HG03108 (cell line): ENCODE results near the gene FARS2.
A peak's percentile ranks its signal among the peaks of the same experiment; 100 is the strongest.

Source experiments
- ATAC-seq: cut with Tn5 transposase; IDR thresholded peaks from one replicate; pipeline ENCODE4 v1.9.1; 2021; ENCODE audit warnings: moderate library complexity; ENCODE audit not compliant: unreplicated experiment

The FARS2 gene

DNA sequence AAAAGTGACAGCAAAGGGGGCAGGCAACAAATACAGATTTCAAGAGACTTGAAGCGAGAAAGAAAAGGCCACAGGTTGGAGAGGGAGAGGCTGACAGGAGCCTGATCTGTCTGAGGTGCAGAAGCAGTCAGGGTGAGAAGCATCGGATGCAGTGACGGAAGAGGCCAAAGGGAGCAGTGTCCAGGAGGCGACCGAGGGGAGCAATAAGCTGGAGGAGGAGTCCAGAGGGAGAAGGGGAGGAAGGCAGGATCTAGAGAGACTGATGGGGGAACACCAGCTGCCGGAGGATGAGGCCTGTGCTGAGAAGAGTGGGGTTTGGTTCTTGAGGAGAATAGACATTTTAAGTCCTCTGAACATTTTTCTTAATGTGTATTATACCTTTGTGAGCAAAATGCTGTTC, 23.8 kb downstream of the FARS2 start:
- no peak for ATAC-seq

DNA sequence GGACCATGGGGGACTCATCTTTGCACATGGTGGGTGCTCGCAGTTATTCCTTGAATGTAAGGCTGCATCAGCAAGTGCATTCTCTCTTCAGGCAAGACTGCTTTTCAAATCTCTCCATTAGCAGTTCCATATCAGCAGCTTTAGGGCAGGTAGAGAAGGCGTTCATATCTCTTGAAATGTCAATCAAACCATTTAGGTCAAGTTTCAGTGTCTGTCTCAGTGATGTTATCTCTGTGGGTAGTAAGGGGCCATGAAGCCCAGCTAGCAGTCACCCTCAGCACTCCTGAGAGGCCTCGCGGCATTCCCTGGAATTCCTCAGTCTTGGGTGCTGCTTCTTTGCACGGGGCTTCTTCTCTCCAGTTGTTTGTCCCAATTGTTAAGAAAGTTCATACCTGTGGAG, 24.2 kb downstream of the FARS2 start:
- no peak for ATAC-seq

DNA sequence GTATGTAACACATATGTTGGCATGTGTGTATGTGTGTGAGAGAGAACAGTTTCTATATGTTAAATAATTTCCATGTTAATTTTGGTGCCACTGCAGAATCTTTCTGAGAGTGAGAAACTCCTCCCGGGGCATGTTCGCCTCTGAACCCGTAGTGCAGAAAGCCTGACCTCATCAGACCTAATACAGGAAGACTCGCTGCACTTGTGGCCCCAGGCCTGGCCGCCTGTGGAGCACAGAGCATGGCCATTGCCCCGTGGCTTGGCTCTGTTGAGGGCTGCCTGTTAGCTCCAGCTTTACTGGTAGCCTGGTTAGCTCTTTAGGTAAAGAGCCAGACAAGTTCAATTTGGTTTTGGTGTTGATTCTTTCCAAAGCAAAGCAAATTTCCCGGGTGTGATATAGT, 25.5 kb downstream of the FARS2 start:
- no peak for ATAC-seq

DNA sequence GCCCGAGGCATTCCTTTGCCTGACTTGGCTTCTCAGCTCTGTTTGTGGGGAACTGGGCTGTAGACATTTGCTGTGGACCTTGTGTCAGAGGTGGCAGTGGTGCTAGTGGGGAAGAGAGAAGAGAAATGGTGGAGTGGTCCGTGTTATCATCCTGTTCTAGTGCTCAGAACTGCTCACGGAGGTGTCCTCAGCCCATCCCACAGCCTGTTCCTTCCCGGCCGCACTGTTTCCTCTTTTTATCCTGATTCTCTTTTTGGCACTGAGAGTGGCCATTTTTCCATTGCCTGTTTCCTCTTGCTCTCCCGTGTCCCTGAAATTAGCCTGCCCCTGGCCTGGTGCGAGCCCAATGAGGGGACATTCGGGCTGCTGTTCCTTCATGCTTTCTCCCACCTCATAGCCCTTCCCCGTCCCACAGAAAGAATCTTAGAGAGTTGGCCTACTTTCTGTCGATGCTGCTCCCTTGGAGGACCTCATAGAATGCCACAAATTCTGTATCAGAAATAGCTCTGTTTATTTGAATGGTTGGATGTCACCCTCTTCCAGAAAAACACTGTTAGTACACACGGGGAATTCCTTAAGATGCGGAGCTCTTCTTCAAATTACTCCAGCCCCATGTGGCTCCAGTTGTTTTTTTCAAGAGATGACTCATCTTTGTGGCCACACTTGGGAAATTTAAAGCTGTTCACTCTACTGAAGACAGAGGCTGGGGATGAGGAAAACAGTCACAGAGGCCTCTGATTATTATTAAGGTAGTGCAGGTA, 26.1 kb downstream of the FARS2 start:
- no peak for ATAC-seq

DNA sequence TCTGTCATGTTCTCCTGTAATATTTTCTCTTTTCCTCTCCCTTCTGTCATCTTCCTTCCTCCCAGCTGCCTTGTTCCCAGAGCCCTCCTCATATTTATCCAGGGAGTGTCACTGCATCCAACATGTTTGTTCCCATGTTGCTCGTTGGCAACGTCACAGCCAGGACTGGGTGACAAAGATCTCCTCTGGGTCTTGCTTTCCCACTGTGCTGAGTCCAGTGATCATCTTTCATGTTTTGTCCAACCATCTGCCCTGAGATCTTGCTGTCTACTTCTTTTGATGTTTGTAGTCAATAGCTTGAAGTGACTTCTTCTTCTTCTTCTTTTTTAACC, 26.6 kb downstream of the FARS2 start:
- no peak for ATAC-seq

DNA sequence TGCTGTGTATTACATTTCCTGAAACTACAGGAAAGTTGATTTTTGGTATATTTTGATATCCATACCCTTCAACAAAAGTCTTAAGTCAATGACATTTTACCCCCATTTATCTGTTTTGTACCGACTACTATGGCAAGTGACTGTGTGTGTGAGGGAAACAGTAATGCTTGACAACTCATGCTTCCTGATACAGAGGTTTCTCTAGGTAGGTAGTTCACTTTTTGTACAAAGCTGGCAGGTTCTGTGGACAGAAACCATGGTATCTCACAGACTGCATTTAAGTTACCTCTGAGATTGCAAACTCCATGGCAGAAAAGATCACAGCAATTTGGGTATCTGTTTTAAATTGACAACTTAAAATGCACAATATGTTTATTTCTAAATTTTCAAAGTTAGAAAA, 28.8 kb downstream of the FARS2 start:
- no peak for ATAC-seq

DNA sequence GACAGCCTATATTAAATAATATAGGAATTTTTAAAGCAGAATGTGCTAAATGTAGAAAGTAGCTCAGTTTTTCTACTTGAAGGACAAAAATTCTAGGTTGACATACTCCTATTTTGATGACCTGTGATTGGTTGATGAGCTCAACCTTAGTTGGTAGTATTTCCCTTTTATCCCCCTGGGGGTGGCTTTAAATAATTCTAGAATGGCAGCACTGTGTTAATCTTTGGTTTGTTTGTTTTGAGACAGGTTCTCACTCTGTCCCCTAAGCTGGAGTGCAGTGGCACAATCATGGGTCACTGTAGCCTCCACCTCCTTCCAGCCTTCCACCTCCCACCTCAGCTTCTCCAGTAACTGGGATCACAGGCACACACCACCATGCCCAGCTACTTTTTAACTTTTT, 29.2 kb downstream of the FARS2 start:
- ATAC-seq: no peak

DNA sequence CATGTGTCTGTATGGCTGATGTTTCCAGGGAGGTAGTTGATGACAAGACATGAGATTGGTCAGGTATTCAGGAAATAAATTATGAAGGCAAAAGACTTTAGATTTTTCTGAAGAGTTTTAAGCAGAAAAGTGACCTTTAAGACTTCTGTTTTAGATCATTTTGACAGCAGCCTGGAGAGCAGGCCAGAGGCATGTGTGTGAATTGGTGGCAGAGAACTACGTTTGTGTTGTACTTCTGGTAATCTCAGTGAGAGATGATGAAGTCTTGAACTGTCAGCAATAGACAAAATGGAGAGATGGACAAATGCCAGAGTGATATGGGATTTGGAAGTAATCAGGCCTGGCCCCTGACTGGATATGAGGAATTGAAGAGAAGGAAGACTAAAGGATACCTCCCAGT, 30.8 kb downstream of the FARS2 start:
- no peak for ATAC-seq

DNA sequence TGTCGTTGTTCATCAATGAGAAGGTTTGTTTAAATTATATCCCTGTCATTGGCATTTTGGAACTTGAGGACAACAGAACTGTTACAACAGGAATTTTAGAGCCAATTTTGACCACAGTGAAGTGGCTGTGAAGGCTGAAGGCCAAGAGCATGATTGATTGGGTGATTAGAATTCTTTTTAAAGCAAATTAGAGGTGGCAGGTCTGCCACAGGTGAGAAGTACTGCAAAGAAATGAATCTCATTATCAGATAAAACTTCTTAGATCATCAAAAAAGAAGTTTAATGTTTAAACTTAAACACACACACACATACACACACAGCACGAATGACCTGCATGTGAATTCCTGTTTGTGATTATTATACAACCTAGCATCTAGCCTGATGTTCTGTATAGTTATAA, 32.4 kb downstream of the FARS2 start:
- no peak for ATAC-seq

DNA sequence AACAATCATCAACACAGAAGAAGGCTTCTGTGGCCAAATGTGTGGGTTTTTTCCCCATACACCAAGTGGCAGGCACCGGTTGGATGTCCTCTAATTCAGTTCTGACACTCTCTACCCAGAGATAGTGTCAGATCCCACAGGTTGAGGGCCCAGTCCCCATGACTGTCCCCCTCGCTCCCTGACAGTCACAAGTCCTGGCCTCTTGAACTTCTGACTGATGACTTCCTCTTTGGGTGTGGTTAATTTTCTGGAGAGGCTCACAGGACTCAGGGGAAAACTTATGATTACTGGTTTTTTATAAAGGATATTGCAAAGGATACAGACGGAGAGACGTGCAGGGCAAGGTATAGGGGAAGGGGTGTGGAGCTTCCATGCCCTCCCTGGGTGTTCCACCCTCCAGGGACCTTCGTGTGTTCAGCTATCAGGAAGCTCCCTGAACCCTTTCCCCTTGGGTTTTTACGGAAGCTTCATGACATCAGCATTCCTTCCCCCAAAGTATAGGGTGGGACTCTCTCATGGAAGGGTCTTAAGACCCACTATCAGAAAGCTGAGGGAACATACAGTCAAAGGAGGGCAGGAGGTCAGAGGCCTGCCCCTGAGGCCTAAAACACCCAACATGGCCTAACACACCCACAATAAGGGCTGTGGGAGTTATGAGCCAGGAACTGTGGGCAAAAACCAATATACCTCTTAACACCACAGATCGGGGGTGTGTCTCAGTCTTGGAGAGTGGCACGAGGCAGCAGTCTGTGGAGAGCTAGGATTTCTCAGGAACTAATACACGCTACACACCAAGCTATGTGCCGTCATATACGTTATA, 33.3 kb downstream of the FARS2 start:
- ATAC-seq: no peak

DNA sequence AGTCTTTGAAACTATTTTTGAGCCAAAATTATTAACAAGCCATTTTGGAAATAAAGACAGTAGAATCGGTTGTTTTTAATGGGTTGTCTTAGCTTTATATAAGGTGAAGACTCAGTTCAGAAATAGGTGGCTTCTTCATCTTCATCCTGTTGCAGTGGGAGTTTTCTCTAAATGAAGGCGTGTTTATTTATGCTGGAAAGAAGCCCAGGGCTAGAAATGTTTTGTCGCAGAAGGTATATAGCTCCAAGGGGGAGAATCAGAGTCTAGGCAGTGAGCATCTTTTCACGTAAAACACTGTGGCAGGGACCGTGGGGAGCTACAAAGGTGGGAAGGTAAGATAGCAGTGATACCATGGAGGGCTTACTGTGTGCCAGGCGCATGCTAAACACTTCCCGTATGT, 34.3 kb downstream of the FARS2 start:
- ATAC-seq: no peak

DNA sequence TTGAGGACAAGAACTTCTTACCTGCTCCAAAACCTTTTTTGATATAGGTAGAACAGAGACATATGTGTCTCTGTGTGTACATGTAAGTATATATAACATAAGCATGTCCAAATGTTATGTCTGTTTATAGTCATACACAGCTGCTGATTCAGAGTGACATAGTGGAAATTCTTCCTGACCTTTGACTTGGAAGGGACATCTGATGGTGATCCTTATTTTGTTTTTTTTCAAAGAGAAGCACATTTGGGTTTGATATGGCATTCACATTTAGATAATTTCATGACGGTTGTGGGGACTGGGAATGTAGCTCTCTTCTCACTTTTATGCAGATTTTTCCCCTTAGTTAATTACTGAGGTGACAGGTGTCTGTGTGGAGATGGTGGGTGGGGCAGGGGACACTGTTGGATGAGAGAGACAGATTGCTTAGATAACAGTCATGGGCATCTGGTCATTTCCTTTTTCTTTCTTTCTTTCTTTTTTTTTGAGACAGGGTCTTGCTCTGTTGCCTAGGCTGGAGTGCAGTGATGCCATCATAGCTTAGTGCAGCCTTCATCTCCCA, 39.0 kb downstream of the FARS2 start:
- ATAC-seq: no peak

DNA sequence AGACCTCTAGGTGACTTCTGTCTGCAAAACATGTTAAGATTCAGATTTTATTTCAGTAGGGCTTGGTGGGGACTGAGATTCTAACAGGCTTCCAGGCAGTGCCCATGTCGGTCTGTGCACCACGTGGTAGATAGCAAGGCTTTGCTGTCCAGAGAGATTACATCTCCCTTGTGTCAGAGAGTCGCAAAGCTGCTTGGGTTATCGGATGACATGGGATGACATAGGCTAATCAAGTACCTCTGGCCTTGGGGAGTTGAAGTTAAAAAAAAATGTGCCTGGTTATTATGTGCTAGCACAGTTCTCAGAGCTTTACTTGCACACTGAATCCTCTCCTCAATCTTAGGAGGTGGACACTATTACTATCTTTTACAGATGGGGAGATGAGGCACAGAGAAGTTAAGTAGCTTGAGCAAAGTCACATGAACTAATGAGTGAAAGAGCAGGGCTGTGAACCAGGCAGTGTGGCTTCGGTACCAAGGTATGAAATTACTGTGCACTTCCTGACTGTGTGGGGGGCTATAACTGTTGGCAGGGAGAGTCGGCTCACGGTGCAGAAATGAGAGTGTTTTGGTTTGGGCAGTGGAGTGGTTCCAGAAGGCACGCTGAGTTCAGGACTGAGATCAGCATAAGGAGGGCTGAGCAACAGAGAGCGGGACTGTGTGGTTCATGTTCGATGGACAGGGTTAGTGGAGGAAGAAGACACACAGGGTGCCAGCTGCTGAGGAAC, 41.1 kb downstream of the FARS2 start:
- ATAC-seq: peak; percentile 88

DNA sequence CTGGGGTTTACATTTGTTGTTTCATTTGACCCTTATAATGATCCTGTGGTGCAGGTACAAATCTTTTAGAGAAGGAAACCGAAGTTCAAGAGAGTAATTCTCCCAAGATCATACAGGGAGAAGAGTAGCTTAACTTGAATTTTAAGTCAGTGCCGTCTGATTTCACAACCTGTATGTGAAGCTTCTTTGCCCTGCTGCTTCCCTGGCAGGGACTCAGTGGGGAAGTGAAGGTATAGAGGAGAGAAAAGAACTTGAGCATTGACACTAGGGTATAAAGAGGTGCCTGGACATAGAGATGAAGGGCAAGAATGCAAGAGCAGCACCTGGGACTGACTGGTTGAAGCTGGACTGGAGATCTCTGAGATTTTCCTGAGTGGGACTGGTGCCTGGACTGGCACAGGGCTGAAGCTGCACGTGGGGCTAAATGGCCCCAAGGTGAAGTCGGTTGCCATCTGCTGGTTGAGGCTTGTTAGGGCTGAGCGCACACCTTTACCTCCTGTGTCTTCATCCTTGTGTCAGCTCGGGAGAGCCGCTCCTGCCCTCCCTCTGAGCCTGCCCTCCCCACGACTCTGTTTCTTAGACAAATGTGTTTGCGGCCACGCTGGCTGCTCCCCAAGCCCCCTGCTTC, 41.8 kb downstream of the FARS2 start:
- peak; percentile 69 for ATAC-seq

DNA sequence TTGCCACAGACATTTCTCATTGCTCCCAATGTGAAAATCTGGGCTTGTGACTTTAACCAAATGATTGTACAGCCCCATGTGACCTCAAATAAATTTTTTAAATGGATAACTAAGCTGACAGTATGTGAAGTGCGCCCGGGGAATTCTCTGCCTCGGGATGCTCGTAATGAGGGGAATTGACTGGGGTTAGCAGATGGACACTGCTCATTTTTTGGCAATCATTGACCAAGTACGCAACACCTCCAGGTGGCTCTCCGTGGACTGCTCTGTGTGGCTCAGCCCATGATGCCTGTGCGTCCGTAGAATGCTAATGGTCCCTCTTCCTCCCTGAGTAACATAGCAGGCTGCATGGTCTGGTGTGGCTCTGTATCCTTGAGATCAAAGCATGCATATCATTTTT, 42.4 kb downstream of the FARS2 start:
- no peak for ATAC-seq

DNA sequence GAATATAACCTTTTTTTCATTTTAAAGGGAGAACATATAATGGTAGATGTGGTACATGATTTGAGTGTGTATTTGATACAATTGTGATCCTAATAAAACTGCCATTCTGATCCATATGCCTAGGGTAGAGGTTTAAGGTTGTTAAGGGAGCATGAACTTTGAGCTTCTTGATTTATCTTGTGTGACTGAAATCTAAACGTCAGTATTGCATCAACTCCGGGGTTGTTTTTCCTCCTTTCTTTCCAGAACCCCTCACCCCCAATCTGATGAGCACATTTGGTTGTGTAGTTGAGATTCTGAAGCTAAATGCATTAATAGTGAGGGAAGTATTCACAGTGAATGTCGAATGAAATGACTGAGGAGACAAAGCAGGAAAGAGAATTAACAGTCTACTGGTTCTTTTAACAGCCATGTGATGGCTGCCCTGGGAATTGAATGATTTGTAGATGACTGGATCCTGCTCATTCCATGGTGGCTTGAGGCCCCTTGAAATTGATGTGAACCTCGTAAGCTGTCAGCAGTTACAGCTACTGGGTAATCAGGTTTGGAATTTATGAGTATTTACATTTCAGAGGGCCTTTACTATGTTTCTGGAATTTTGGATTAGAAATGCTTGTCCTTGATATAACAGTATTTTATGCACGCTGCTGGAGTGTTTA, 44.8 kb downstream of the FARS2 start:
- ATAC-seq: no peak

DNA sequence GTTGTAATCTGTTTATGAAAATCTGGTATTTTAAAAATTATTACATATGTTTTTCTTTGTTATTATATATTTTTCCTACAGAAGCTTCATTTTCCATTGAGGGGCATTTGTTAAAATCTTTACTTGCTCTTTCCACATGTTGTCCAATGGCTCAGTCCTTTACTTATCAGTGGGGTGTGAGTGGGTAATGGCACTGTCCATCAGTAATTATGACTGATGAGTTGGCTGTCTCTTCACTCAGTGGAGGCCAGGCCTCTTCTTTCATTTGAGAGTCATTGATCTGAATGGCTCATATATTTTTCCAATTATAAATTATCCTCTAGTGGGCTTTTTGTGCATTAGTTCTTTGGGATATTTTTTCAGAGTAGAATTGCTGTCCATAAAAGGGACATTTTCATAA, 45.7 kb downstream of the FARS2 start:
- ATAC-seq: no peak

DNA sequence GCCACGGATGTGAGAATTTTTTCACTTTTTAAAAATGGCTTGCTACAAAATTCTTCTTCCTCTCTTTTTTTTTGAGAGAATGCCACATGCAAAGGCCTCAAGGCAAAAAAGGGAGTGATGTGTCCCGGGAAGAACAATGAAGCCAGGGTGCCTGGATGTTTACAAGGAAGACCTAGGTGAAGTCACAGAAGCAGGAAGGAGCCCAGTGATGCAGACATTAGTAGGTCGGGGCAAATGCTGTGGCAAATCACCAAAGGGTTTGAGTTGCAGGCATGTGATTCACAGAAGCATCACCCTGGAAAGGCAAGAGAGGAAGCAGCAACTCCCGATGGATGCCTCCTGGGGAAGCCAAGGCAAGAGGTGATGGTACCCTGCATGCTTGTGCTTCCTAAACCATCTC, 46.8 kb downstream of the FARS2 start:
- no peak for ATAC-seq

DNA sequence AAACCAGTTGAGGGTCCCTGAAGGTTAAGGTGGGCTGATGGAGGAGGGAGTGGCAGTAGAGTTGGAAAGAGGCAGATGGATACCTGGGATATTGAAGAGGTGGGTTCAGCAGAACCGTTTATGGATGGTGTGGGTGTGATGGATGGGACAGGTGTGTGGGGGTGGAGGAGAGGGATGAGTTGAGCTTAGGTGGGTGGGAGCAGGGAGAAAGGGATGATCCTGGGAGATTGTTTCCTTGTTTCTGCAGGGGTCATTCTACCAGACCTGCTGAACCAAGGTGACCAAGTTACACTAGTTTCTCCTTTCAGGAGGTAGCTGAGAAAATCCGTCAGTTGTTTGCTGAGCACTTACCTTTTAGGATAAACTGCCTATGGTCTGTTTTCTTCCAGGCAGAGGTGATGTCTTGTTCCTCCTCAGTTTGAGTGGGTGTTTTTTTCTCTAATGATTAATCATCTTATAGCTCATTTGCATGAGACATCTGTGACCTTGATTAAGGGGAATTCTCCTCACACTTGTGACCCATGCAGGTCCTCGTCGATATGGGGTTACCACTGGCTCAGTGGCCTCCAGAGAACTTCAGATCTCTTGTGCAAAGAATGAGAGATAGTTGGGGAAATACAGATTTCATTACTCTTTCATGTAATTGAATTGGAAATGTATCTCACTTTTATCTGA, 53.0 kb downstream of the FARS2 start:
- ATAC-seq: peak; percentile 65

DNA sequence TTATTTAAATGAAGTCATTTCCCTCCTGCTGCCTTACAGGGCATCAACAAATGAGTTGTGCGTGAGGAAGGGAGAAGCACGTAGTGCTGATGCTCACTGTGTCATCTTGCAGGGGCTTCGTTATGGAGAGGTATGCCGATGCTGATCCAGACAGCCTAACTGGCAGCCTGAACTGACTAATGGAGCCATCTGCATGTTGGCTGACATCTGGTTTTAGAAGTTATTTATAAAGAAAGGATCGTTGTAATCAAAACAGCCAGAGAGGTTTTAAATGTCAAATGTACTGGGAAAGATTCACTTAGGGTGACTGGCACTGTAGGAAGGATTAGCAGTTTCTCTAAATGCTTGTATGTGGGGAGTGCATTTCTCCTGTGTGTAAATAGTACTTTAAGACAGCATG, 54.6 kb downstream of the FARS2 start:
- no peak for ATAC-seq
